NCI-H2081 (cell line): ENCODE results near the gene RAB8A.

Experiments used
- DNase-seq, 2 experiments: peaks; one replicate each; lab custom pipeline; 2025; lab: John Stamatoyannopoulos, UW

Gene RAB8A

DNA sequence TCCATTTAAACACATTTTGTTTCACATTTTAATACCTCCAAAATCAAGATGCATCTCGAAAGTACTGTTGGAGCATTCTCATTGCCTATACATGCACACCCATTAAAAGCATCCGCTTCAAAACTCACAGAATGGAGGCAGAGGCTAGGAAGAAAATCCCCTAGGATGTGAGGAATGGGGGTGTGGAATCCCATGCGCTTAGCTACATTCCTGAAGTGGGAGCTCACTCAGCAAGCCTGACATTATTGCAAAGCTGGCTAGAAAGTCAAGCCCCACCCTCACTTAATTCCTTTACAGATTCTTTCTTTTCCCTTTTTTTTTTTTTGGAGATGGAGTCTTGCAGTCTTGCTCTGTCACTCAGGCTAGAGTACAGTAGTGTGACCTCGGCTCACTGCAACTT, 68.9 kb downstream of the RAB8A start:
- no peak for DNase-seq
